Hepatocyte (in vitro differentiated cells): ENCODE measurements around the gene DBT.

Experiments used
- CTCF ChIP-seq: fragments of 200-600 bp; sonication (generic); IDR thresholded peaks from 2 replicates; pipeline ENCODE4 v1.5.1; 2016; ENCODE audit warnings: antibody characterized with exemption, mild to moderate bottlenecking; ENCODE audit not compliant: poor library complexity
- EZH2 ChIP-seq: fragments of 200-600 bp; sonication (generic); IDR thresholded peaks from 2 replicates; pipeline ENCODE4 v1.6.1; 2016; ENCODE audit warnings: antibody characterized with exemption, mild to moderate bottlenecking, borderline replicate concordance

- TF ChIP-seq CTCF = no peak
- no peak for TF ChIP-seq EZH2
Measured at GRCh38 chr1:100142343-100142742, 107.3 kb downstream of the DBT start.
